B cell (primary cell): ENCODE data around the gene WRAP73. TPM values are rescaled to one million over a fixed set of nuclear protein-coding genes. Genes with fewer than 3 reads are reported as not detected.

Experiments
- ATAC-seq: fragments of 200-7000 bp; cut with Tn5 transposase; one replicate; pipeline ENCODE4 v1.10.0; 2021; ENCODE audit warnings: low read depth, mild to moderate bottlenecking, moderate number of reproducible peaks, moderate library complexity
- CTCF ChIA-PET: fragments of 350-600 bp; sonication (Branson Sonifier 250); formaldehyde crosslinking; loops from one replicate; lab custom pipeline; 2021; ENCODE audit warnings: antibody characterized with exemption, inconsistent platforms; lab: Charles Lee
- POLR2A ChIA-PET: fragments of 350-600 bp; sonication (Branson Sonifier 250); formaldehyde crosslinking; loops from one replicate; lab custom pipeline; 2021; ENCODE audit warnings: antibody characterized with exemption; lab: Charles Lee
- DNase-seq: peaks from one replicate; pipeline ENCODE4 v3.0.0; 2013
- H2AFZ ChIP-seq: 2 replicates; pipeline ENCODE4 v1.6.1; 2012; ENCODE audit warnings: mild to moderate bottlenecking, low read depth, low read length; ENCODE audit not compliant: insufficient read depth, poor library complexity, severe bottlenecking
- H3K27ac ChIP-seq, 2 donors: 1 replicate in 1 of 2; 2 replicates in 1 of 2; pipeline ENCODE4 v1.5.1; 2012 to 2013; ENCODE audit warnings: low read length in 2 of 2, mild to moderate bottlenecking in 2 of 2, moderate library complexity in 1 of 2
- H3K27me3 ChIP-seq, 4 experiments: fragments of 200-600 bp in 1 of 4; sonication (generic) in 1 of 4; replicated peaks in 1 of 4; 1 replicate in 2 of 4; 2 replicates in 2 of 4; pipeline versions ENCODE4 v1.6.1 to v1.7.0; 2013 to 2016; ENCODE audit warnings: low read length in 3 of 4, mild to moderate bottlenecking in 2 of 4, mixed read lengths in 1 of 4, moderate library complexity in 1 of 4; ENCODE audit not compliant: insufficient read depth in 4 of 4, control insufficient read depth in 3 of 4; ENCODE audit errors: control extremely low read depth in 1 of 4
- H3K36me3 ChIP-seq, 2 experiments: replicated peaks in 1 of 2; 1 replicate in 1 of 2; 2 replicates in 1 of 2; pipeline versions ENCODE4 v1.6.1 to v1.7.1; 2013; ENCODE audit warnings: low read length in 1 of 2; ENCODE audit not compliant: insufficient read depth in 2 of 2, control insufficient read depth in 1 of 2; ENCODE audit errors: control extremely low read depth in 1 of 2, extremely low read depth in 1 of 2
- H3K4me1 ChIP-seq, 2 donors: fragments of 200-600 bp in 1 of 2; sonication (generic) in 1 of 2; 1 replicate in 1 of 2; 2 replicates in 1 of 2; pipeline versions ENCODE4 v1.5.1 to v1.6.1; 2013 to 2017; ENCODE audit warnings: low read length in 2 of 2; ENCODE audit not compliant: control insufficient read depth in 2 of 2, insufficient read depth in 2 of 2
- H3K4me2 ChIP-seq: replicated peaks from 2 replicates; pipeline ENCODE3; 2012; ENCODE audit warnings: mild to moderate bottlenecking, low read depth, low read length; ENCODE audit not compliant: poor library complexity, severe bottlenecking
- H3K4me3 ChIP-seq, 5 experiments: fragments of 200-600 bp in 1 of 5; sonication (generic) in 1 of 5; 1 replicate in 3 of 5; 2 replicates in 2 of 5; pipeline versions ENCODE4 v1.5.1 to v1.7.0; 2011 to 2016; ENCODE audit warnings: low read length in 4 of 5, mild to moderate bottlenecking in 4 of 5, low read depth in 2 of 5, control low read depth in 1 of 5, moderate library complexity in 1 of 5; ENCODE audit not compliant: insufficient read depth in 1 of 5; ENCODE audit errors: control extremely low read depth in 1 of 5, extremely low read depth in 1 of 5
- H3K79me2 ChIP-seq: fragments of 200-600 bp; sonication (generic); one replicate; pipeline ENCODE4 v1.6.0; 2016; ENCODE audit warnings: low read length; ENCODE audit not compliant: control insufficient read depth, insufficient read depth
- H3K9ac ChIP-seq: fragments of 200-600 bp; sonication (generic); 2 replicates; pipeline ENCODE4 v1.6.1; 2017; ENCODE audit warnings: mild to moderate bottlenecking, low read length, moderate library complexity
- H3K9me3 ChIP-seq, 3 donors: one replicate each; pipeline versions ENCODE4 v1.6.1 to v1.7.1; 2013; ENCODE audit warnings: low read length in 2 of 3; ENCODE audit not compliant: control insufficient read depth in 2 of 3, insufficient read depth in 1 of 3; ENCODE audit errors: control extremely low read depth in 1 of 3
- H4K20me1 ChIP-seq: 2 replicates; pipeline ENCODE4 v1.6.0; 2012; ENCODE audit warnings: mild to moderate bottlenecking, low read length; ENCODE audit not compliant: insufficient read depth, control insufficient read depth, poor library complexity, severe bottlenecking
- H3K27ac Mint-ChIP-seq: one replicate; pipeline ENCODE4 v1.8.0; 2021; ENCODE audit warnings: mixed read lengths
- H3K27me3 Mint-ChIP-seq: one replicate; pipeline ENCODE4 v1.8.0; 2021; ENCODE audit warnings: mixed read lengths
- H3K4me1 Mint-ChIP-seq: one replicate; pipeline ENCODE4 v1.8.0; 2021; ENCODE audit warnings: mixed read lengths
- H3K4me3 Mint-ChIP-seq: one replicate; pipeline ENCODE4 v1.8.0; 2021; ENCODE audit warnings: mixed read lengths
- H3K9me3 Mint-ChIP-seq: one replicate; pipeline ENCODE4 v1.8.0; 2022; ENCODE audit warnings: mixed read lengths; ENCODE audit not compliant: insufficient read depth
- CTCF ChIP-seq: fragments of 200-600 bp; IDR thresholded peaks from one replicate; pipeline ENCODE4 v1.8.0; 2022; ENCODE audit warnings: antibody characterized with exemption, mild to moderate bottlenecking
- EZH2 ChIP-seq: IDR thresholded peaks from 2 replicates; pipeline ENCODE4 v1.6.1; 2012; ENCODE audit warnings: borderline replicate concordance, low read depth, mild to moderate bottlenecking, moderate library complexity, low read length; ENCODE audit not compliant: insufficient read depth, poor library complexity, severe bottlenecking
- WGBS: methylation state at CpG from one replicate; pipeline ENCODE4 v1.1.5; 2013; ENCODE audit warnings: missing lambda C conversion rate; ENCODE audit not compliant: insufficient coverage; 5-methylcytosine and 5-hydroxymethylcytosine counted together
- intact Hi-C: fragments of 100-400 bp; cut with micrococcal nuclease; formaldehyde crosslinking; loops from one replicate; pipeline ENCODE4 v1.10.0; 2022
- polyA plus RNA-seq: library from polyadenylated mRNA; depleted of rRNA; stranded (reverse); fragments of >200 nt; gene quantifications from 2 replicates; pipeline ENCODE4 v1.2.3, GENCODE V29; 2012
- total RNA-seq, 2 donors: library from RNA; stranded (reverse); fragments of 120-200 nt in 1 of 2; gene quantifications; 1 replicate in 1 of 2; 2 replicates in 1 of 2; pipeline versions ENCODE4 v1.2.3 to v1.2.4, GENCODE V29; 2013 to 2022

Gene WRAP73
- total and polyA plus RNA-seq, 2 donors (not counting 1 experiment from before 2014, with no cell fraction given): 37.1 to 68.5 TPM

- H3K9me3 Mint-ChIP-seq: no peaks in the 10 kb centered on the region
Measured at GRCh38 chr1:3598051-3598491, 51.8 kb downstream of the WRAP73 start.

More at GRCh38 chr1:3598051-3598491, 51.8 kb downstream of the WRAP73 start:
- Histone ChIP-seq H3K4me2 (peak overlapping the region; percentile 77), H3K27me3 (peaks cover 0 to 2% (median 0%) of the 10 kb centered on the region in 4 experiments), H3K79me2 (no peaks in the 10 kb centered on the region), H2AFZ (peak overlapping the region; percentile 52), H3K9ac (peak overlapping the region; percentile 54), H3K27ac (no peak overlapping the region), H4K20me1 (no peaks in the 10 kb centered on the region), H3K9me3 (no peaks in the 10 kb centered on the region), H3K4me1 (peaks cover 27 to 36% of the 10 kb centered on the region in 2 donors), H3K4me3 (peak overlapping the region in 3 of 5 experiments; percentile 20 to 45 (median 30)), H3K36me3 (no peaks in the 10 kb centered on the region)
- 13% methylated on average over 25 of the region's 26 CpGs for WGBS
- CTCF ChIA-PET: interaction anchor here (1.5 to 1.6 kb wide), 2 partner anchors 21 to 24 kb away, joined by 3 to 5 read pairs; no protein-coding TSS in a partner anchor
- DNase-seq (no peak), ATAC-seq (no peak)
- POLR2A ChIA-PET: interaction anchor here (0.6 to 0.7 kb wide), 2 partner anchors 126 to 257 kb away, joined by 3 to 4 read pairs; no protein-coding TSS in a partner anchor
- TF ChIP-seq EZH2 (no peak), CTCF (no peak)
- intact Hi-C loops: no loop called here
- Mint-ChIP-seq H3K27me3 (no peaks in the 10 kb centered on the region), H3K27ac (no peak overlapping the region), H3K4me3 (peak overlapping the region; percentile 85), H3K4me1 (peaks cover 24% of the 10 kb centered on the region)
